ENCODE data around the gene FBP2. TPM values are rescaled to one million over a fixed set of nuclear protein-coding genes. Genes with fewer than 3 reads are reported as not detected.
"Not testable (repeated sequence)": the region's sequence is repeated elsewhere in the genome, so short reads cannot be mapped to it uniquely, and the experiment has no call there.

The FBP2 gene
- total and polyA plus RNA-seq, 10 of the 15 experiments (the other 5 are each of a cell fraction or from before 2014, with no cell fraction given), result 0.07 to 1.1 (median 0.12) TPM; not detected in 6

DNA sequence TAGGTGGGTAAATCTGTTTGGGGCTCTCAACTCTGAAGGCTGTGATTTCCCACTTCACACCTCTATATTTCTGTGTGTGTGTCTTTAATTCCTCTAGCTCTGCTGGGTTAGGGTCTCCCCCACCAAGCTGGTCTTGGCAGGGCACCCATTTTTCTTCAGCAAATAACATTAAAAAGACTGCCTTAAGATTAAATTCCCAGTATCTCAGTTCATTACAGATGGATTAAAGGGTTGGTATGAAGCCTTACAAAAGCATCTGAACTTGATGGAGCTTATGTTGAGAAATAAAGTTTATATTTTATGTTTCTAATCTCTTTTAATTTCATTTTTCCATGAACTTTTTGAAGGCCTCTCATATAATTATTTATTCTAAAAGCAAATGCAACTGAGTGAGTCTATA lies 27.1 kb downstream of the FBP2 start:
- H3K79me2 ChIP-seq (ENCODE audit: control insufficient read depth, insufficient read depth, low read length), result no peaks in the 10 kb centered on the region
- no peaks in the 10 kb centered on the region for H3K4me1 ChIP-seq (ENCODE audit: control insufficient read depth, insufficient read depth, low read length)
- H3K27ac ChIP-seq (ENCODE audit: control insufficient read depth, insufficient read depth), result no peak overlapping the region
- ChIA-PET RAD21 (ENCODE audit: unreplicated experiment) (no interaction called here), CTCF (no interaction called here), POLR2A (no interaction called here), SMC1A (ENCODE audit: uncharacterized antibody, unreplicated experiment) (no interaction called here)
- FAIRE-seq (no peak), ATAC-seq (no peak), DNase-seq (ENCODE audit: low read depth, low spot score) (no peak)
- H3K4me2 ChIP-seq (ENCODE audit: control insufficient read depth, insufficient read depth), result no peak overlapping the region
- H4K20me1 ChIP-seq (ENCODE audit: control insufficient read depth, insufficient read depth), result no peaks in the 10 kb centered on the region
- in situ Hi-C loops (cut with MboI) (no loop called here), intact Hi-C loops (cut with micrococcal nuclease; ENCODE audit: unreplicated experiment) (no loop called here)
- H2AFZ ChIP-seq (ENCODE audit: control insufficient read depth, low read depth, low read length), result no peak overlapping the region
- TF ChIP-seq ZBTB4 (CRISPR knock-in tag; IDR thresholded peaks at IDR 0.05), result no peak
- no peak for TF ChIP-seq HDGF (IDR thresholded peaks at IDR 0.05)
- TF ChIP-seq NFYB (IDR thresholded peaks at IDR 0.05; ENCODE audit: insufficient read depth, low read depth, low read length), result no peak
- no peak for TF ChIP-seq STAT1 (conservative IDR thresholded peaks at IDR 0.05)
- TF ChIP-seq ZNF274 (IDR thresholded peaks at IDR 0.05; ENCODE audit: insufficient read depth, insufficient read length), result no peak
- no peak for TF ChIP-seq CHD2 (IDR thresholded peaks at IDR 0.05; ENCODE audit: borderline replicate concordance, low read depth, low read length)
- no peak for TF ChIP-seq ATF2 (IDR thresholded peaks at IDR 0.05; ENCODE audit: low read length)
- TF ChIP-seq NR2F1 (conservative IDR thresholded peaks at IDR 0.05), result no peak
- TF ChIP-seq EGR1 (IDR thresholded peaks at IDR 0.05; ENCODE audit: borderline replicate concordance in 1 of 2, low read depth in 2 of 2, low read length in 2 of 2), result no peak
- BruUV-seq (replicated peaks), result no TSS peak
- no peaks in the 10 kb centered on the region for H3K36me3 ChIP-seq (ENCODE audit: control insufficient read depth in 2 of 2, insufficient read depth in 2 of 2, low read length in 1 of 2)
- H3K4me3 ChIP-seq, result no peak overlapping the region
- no peak overlapping the region for H3K9ac ChIP-seq (ENCODE audit: control insufficient read depth, insufficient read depth, low read length)
- H3K9me3 ChIP-seq (replicated peaks; ENCODE audit: control insufficient read depth, insufficient read depth, low read length), result no peaks in the 10 kb centered on the region
- H3K27me3 ChIP-seq (replicated peaks in 1 of 2; ENCODE audit: control insufficient read depth in 2 of 2, insufficient read depth in 2 of 2, low read length in 1 of 2), result peaks cover 0 to 4% of the 10 kb centered on the region in 2 experiments; a peak in 2 of 4 replicates

- DNase-seq (ENCODE audit: low read depth, low spot score); H3K4me2 ChIP-seq (ENCODE audit: control insufficient read depth, insufficient read depth); H3K79me2 ChIP-seq (ENCODE audit: control insufficient read depth, insufficient read depth, low read length); H2AFZ ChIP-seq (ENCODE audit: control insufficient read depth, low read depth, low read length); H4K20me1 ChIP-seq (ENCODE audit: control insufficient read depth, insufficient read depth); ATAC-seq; H3K27ac ChIP-seq (ENCODE audit: control insufficient read depth, insufficient read depth); BruUV-seq (replicated peaks); FAIRE-seq; H3K4me1 ChIP-seq (ENCODE audit: control insufficient read depth, insufficient read depth, low read length); H3K4me3 ChIP-seq; H3K9me3 ChIP-seq (replicated peaks; ENCODE audit: control insufficient read depth, insufficient read depth, low read length); intact Hi-C loops (cut with micrococcal nuclease; ENCODE audit: unreplicated experiment); SMC1A ChIA-PET (ENCODE audit: uncharacterized antibody, unreplicated experiment); H3K9ac ChIP-seq (ENCODE audit: control insufficient read depth, insufficient read depth, low read length); H3K27me3 ChIP-seq (replicated peaks in 1 of 2; ENCODE audit: control insufficient read depth in 2 of 2, insufficient read depth in 2 of 2, low read length in 1 of 2); in situ Hi-C loops (cut with MboI); H3K36me3 ChIP-seq (ENCODE audit: control insufficient read depth in 2 of 2, insufficient read depth in 2 of 2, low read length in 1 of 2); RAD21 ChIA-PET (ENCODE audit: unreplicated experiment): not testable (repeated sequence)
- ChIA-PET CTCF (interaction anchor here (0.8 kb wide), 1 partner anchor 23 kb away, joined by 3 read pairs; no protein-coding TSS in a partner anchor), POLR2A (interaction anchor here (0.6 kb wide), 1 partner anchor 216 kb away, joined by 4 read pairs; no protein-coding TSS in a partner anchor)
- 40% methylated on average over 3 of the region's 3 CpGs for WGBS (ENCODE audit: insufficient coverage, insufficient replicate concordance, low lambda C conversion rate, missing lambda C conversion rate)
Measured at GRCh38 chr9:94564279-94564678, 29.3 kb downstream of the FBP2 start.
